Measurements from ENCODE around the gene PLXNA4.

- no peak for TF ChIP-seq CTCF (tag by site-specific recombination; IDR thresholded peaks at IDR 0.05)
- TF ChIP-seq ZNF138 (tag by site-specific recombination; IDR thresholded peaks at IDR 0.05; ENCODE audit: borderline replicate concordance): no peak
- no peak for TF ChIP-seq ZSCAN5A (tag by site-specific recombination; IDR thresholded peaks at IDR 0.05)
- no peak for TF ChIP-seq IKZF3 (tag by site-specific recombination; IDR thresholded peaks at IDR 0.05)
- TF ChIP-seq ZBTB49 (tag by site-specific recombination; IDR thresholded peaks at IDR 0.05; ENCODE audit: low read depth): no peak
- no peak for TF ChIP-seq ZNF561 (tag by site-specific recombination; IDR thresholded peaks at IDR 0.05; ENCODE audit: borderline replicate concordance)
- TF ChIP-seq BCL11A (tag by site-specific recombination; IDR thresholded peaks at IDR 0.05; ENCODE audit: low read depth): no peak
- no peak for TF ChIP-seq KLF9 (tag by site-specific recombination; IDR thresholded peaks at IDR 0.05; ENCODE audit: low read depth)
Measured at GRCh38 chr7:132461032-132461592, 115.2 kb downstream of the PLXNA4 start.

Measured in HEK293 (cell line).